NCI-H2171 (cell line): ENCODE results near the gene GSTA1.
"Not testable (repeated sequence)": the region's sequence is repeated elsewhere in the genome, so short reads cannot be mapped to it uniquely, and the experiment has no call there.

ENCODE experiments used
- DNase-seq: peaks from one replicate; lab custom pipeline; 2025; lab: John Stamatoyannopoulos, UW

GSTA1 gene

DNA sequence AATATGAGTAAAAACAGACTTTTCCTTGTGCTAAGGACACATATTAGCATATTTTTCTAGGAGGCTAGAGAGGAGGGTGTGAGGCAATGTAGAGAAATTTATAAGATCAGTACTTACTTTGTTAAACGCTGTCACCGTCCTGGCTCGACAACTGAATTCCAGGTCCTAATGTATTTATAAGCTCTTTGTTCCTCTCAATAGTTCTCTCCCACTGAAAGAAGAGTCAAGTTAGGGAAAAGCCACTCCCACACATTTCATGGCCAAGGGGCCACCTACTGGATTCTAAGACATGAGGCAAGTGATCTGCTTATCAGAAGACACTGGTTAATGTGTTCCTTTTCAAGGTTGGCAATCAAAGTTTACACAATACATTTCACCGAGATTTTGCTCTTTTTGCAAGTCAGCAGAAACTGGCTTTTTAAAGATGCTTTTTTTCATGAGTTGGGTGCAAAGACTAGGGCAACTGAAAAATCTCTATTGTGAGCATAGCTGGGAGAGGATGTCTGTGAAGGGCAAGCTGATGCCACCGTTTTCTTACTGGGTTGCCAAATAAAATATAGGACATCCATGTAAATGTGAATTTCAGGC lies at the start of gene GSTA1:
Gene GSTA1, minus strand, starts transcription at position 149 of the 588 bp plus-strand sequence. CDS start 4,549 bp downstream, outside the sequence.
- not testable (repeated sequence) for DNase-seq

DNA sequence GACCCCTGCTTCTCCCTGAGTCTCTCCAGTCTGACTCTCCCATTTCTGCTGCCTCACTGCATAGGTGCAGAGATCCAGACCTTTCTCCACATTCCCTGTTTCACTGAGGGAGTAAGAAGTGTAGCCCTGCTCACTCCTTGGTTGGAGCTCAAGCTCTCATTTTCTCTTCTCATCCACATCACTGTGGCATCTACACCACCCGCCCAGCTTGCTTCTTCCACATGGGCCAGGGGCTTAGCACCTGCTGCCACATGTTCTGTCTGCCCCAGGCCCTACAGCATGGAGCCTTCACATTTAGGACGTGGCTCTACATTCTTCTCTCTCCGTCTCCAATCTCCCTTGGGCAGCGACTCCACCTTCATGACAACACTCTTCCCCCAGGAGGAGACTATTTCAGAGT lies 45.5 kb upstream of the GSTA1 start:
- no peak for DNase-seq

DNA sequence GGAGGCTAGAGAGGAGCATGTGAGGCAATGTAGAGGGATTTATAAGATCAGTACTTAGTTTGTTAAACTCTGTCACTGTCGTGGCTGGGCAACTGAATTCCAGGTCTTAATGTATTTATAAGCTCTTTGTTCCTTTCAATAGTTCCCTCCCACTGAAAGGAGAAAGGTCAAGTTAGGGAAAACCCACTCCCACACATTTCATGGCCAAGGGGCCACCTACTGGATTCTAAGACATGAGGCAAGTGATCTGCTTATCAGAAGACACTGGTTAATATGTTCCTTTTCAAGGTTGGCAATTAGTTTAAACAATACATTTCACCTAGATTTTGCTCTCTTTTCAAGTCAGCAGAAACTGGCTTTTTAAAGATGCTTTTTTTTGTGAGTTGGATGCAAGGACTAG lies 42.4 kb upstream of the GSTA1 start:
- DNase-seq = no peak

DNA sequence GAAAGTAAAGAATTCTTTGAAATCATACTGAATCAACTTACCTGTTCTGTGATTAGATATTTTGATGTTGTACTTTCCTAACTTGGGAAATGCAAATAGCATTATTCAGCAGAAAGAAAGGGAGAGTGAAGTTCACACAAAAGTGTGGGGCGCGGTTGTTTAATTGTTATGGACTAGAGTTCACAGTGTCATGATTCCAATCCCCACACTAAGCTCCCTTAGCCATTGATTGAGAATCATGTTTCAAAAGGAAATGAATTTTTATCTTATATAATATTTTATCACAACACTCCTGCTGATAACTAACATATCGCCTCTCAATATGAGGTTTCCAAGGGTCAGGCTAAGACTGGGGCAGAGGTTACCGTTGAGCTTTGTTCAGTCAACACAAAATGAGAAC lies 40.0 kb upstream of the GSTA1 start:
- no peak for DNase-seq

DNA sequence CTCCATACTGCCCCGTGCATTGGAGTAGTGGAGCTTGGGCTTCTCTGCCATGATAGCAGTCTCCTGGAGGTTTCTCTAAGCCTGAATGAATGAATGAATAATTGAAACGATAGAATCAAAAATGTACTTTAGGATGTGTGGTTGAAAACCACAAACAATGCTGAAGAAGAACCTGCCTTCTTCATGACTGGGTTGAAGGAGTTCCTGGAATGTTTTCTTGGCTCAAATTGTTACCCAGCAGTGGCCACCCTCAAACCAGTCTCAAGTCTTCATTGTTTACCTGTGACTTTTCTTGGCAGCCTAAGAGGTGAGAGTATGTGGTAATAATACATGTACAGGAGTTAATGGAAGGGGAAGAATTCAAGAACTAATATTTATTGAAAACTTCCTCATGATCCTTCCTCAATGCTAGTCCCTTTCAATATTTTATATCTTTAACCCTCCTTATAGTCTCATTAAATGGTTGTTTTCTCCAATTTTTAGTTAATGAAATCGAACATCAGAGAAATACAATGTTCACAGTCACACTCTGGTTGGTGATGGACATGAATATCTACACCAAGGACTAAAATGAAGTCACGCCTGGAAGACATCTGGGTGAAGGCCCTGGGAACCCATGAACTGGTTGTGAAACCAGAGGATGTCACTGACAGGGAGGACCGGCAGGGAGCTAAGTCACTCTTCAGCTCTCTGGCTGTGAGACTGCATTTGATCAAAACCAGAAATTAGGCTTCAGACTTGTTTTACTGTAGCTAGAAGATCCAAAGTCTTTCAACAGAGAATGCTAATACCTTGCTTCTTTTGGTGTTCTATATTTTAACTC lies 37.4 kb upstream of the GSTA1 start, which contains the start of gene GSTA5:
Gene GSTA5, minus strand, starts transcription at position 51 of the 823 bp plus-strand sequence.
- no peak for DNase-seq

DNA sequence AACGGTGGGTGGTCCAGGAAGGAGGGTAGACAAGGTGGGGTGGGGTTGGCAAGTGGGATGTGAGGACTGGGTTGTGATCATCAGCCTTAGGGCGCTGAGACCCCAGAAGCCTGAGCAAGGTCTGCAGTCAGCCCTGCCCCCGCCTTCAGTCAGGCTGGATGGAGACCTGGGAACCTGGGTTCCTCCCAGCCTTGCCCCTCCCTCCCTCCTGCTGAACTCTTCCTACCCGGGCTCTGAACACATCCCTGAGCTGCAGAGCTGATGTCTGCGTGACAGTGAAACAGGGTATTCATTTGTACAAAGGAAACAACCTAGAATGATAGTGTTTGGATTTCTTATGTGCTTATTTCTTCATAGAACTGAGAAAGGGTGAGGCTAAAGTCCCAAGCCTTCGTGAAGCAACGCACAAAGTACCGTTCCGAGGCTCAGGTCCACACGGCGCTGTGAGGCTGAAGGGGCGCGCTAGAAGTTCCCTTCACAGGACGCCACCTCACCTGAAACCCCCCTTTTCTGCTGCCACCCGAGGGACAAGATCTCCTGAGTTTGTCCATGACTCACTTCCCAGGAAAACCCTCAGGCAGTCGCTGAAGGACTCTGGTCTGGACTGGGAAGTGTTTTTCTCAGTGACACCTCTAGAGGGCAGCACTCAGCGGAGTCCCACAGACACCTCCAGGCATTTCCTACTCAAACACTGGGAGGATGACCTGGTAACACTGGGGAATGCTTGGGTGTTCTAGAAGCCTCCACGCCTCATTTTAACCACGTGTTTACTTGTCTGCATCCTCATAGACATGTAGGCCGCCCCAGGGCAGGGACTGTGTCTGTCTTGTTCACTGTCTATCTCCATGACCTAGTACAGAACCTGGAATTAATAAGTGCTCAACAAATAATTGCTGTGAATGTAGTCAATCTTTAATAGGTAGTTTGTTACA lies 35.8 kb upstream of the GSTA1 start:
- peak; percentile 2 for DNase-seq

DNA sequence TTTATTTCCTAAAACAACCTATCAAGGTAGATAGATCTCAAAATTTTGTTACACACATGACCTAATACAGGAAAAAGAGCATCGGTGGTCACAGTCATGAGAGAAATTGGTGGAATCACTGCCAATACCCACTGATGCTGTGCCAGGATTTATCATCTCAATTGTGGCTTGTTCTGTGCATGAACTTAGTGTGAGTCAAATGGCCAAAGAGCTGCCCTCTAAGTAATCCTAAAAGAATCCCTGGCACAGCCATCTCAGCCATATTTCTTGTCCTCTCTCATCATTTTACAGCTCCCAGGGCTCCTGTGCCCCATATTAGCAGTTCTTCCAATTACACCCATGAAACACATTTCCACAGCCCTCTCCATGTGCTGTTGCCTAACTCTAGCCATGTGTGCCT lies 30.9 kb upstream of the GSTA1 start:
- DNase-seq = no peak

DNA sequence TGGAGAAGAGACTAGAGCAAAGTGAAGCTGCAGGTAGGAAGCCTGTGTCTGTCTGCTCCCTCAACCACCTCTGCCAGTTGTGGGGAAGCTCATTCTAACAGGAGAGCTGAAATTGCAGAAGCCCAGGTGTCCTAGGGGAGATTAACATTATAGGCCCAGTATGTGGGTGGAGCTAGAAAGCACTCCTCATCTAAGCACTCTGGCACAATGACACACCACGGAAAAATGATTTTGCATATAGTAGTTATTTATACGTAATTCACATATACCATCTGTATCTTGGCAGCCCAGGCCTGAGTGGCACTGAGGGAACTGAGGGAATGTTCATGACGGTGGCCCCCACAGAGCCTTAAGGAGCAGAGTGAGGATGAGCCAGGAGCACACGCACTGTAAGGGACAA lies 27.3 kb upstream of the GSTA1 start:
- DNase-seq = not testable (repeated sequence)

DNA sequence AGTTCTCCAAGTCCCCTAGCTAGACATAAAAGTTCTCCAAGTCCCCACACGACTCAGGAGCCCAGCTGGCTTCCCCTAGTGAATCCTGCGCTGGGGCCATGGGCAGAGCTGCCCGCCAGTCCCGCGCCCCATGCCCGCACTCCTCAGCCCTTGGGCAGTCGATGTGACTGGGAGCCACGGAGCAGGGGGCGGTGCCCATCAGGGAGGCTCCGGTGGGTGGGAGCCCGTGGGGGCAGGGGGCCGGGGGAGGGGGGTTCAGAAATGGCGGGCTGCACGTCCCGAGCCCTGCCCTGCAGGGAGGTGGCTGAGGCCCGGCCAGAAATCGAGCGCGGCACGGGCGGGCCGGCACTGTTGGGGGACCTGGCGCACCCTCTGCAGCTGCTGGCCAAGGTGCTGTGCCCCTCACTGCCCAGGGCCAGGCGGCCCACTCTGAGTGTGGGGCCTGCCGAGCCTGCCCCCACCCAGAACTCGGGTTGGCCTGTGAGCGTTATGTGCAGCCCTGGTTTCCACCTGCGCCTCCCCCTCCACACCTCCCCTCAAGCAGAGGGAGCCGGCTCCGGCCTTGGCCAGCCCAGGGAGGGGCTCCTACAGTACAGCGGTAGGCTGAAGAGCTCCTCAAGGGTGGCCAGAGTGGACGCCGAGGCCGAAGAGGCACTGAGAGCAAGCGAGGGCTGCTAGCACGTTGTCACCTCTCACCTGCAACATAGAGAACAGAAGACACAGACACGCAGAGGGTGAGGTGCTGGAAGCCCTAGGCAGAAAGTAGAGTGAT lies 25.6 kb upstream of the GSTA1 start:
- DNase-seq = no peak

DNA sequence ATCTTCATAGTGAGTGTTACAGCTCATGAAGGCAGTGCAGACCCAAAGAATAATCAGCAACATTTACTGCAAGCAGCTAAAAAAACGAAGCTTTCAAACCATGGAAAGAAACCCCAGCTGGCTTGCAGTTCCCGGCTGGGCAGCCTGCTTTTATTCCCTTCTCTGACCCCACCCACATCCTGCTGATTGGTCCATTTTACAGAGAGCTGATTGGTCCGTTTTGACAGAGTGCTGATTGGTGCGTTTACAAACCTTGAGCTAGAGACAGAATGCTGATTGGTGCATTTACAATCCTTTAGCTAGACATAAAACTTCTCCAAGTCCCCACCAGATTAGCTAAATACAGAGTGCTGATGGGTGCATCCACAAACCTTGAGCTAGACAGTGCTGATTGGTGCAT lies 25.0 kb upstream of the GSTA1 start:
- not testable (repeated sequence) for DNase-seq

DNA sequence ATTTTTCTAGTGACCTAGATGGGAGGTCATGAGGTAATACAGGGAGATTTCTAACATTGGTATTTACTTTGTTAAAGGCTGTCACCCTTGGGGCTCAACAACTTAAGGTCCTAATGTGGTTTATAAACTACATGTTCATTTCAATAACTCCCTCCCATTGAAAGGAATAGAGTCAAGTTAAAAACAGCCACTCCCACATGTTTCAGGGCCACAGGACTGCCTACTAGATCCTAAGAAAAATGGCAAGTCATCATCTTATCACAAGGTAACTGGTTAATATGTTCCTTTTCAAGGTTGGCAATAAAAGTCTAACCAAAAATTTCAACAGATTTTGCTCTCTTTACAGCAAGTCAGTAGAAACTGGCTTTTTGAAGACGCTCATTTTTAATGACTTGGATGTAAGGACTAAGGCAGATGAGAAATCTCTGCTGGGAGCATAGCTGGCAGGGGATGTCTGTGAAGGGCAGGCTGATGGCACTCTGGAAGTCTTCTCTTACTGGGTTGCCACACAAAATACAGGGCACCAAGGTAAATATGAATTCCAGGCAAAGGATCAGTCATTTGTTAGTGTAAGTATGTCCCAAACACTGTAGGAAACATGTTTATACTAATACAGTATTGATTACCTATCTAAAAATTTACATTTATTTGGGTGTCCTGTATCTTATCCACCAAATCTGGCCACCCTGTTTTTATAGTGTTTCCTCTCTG lies 23.6 kb upstream of the GSTA1 start:
- DNase-seq = not testable (repeated sequence)

DNA sequence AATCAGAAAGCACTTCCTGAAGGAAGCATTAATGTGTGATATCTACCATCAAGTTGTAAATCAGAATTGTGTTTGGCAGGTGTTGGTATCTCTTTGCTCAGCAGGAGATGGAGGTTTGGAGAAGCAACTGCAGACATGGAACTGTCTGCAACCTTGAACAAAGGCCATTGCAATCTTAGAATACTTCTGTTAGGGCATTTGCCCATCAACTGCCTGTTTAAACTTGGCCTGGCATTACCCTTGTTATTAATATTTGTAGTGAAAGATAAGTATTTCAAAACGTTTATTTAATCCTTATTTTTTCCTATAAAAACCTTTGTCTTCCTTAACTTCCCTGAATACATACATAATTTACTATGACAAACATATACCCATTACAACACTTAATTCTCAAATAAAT lies 22.9 kb upstream of the GSTA1 start:
- no peak for DNase-seq

DNA sequence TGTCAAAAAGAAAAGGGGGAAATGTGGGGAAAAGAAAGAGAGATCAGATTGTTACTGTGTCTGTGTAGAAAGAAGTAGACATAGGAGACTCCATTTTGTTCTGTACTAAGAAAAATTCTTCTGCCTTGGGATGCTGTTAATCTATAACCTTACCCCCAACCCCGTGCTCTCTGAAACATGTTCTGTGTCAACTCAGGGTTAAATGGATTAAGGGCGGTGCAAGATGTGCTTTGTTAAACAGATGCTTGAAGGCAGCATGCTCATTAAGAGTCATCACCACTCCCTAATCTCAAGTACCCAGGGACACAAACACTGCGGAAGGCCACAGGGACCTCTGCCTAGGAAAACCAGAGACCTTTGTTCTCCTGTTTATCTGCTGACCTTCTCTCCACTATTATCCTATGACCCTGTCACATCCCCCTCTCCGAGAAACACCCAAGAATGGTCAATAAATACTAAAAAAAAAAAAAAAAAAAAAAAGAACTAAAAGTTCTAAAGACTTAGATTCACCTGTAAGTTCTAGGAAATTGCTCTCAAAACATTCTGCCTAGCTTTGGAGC lies 22.4 kb upstream of the GSTA1 start:
- not testable (repeated sequence) for DNase-seq

DNA sequence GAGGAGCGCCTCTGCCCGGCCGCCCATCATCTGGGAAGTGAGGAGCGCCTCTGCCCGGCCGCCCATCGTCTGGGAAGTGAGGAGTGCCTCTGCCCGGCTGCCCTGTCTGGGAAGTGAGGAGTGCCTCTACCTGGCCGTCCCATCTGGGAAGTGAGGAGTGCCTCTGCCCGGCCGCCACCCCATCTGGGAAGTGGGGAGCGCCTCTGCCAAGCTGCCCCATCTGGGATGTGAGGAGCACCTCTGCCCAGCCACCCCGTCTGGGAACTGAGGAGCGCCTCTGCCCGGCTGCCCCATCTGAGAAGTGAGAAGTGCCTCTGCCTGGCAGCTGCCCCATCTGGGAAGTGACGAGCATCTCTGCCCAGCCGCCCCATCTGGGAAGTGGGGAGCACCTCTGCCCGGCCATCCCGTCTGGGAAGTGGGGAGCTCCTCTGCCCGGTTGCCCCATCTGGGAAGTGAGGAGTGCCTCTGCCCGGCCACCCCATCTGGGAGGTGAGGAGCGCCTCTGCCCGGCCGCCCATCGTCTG lies 21.7 kb upstream of the GSTA1 start:
- not testable (repeated sequence) for DNase-seq

DNA sequence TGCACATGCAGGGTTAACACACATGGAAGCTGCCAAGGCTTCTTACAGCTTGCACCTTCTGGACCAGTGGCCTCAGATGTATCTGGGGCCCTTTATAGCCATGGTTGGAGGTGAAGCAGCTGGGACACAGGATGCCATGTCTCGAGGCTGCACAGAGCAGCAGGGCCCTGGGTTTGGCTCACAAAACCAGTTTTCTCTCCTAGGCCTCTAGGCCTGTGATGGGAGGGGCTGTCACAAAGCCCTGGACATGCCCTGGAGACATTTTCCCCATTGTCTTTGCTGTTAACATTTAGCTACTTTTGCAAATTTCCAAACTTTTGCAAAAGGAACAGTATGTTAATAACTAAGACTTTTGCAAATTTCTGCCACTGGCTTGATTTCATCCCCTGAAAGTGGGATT lies 18.2 kb upstream of the GSTA1 start:
- DNase-seq = no peak

DNA sequence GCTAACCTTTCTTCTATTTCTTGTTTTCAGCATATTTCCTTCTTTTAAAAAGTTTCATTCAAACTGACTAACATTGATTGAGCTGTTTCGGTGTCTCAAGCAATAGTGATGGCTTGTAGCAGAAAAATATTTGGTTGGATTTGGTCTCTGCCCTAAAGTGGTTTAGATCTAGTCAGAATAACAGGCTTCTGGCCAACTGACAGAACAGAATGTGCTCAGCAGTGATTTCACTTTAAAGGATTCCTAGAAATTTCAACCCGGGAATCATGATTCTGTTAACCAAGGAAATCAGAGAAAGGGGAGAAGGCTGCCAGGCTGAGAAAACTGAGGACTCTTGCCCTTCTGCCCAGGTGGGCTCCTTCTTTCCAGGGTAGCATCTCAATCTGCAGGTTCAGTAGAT lies 16.6 kb upstream of the GSTA1 start:
- DNase-seq = no peak

DNA sequence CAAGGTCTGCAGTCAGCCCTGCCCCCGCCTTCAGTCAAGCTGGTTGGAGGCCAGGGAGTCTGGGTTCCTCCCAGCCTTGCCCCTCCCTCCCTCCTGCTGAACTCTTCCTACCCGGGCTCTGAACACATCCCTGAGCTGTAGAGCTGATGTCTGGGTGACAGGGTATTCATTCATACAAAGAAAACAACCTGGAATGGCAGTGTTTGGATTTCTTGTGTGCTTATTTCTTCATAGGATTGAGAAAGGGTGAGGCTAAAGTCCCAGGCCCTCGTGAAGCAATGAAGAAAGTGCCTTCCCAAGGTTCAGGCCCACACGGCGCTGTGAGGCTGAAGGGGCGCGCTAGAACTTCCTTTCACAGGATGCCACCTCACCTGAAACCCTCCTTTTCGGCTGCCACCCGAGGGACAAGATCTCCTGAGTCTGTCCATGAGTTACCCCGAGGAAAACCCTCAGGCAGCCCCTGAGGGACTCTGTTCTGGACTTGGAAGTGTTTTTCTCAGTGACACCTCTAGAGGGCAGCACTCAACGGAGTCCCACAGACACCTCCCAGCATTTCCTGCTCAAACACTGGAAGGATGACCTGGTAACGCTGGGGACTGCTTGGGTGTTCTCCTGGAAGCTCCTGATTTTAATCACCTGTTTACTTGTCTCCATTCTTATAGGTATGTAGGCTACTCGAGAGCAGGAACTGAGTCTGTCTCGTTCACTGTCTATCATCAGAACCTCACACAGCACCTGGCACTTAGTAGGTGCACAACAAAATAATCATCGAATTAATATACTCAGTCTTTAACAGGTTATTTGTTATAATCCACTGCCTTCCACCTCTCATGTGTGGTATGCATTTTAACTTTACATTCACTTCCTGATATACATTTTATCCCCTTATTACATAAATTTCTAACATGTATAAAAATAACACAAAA lies 11.8 kb upstream of the GSTA1 start:
- peak; percentile 1 for DNase-seq

DNA sequence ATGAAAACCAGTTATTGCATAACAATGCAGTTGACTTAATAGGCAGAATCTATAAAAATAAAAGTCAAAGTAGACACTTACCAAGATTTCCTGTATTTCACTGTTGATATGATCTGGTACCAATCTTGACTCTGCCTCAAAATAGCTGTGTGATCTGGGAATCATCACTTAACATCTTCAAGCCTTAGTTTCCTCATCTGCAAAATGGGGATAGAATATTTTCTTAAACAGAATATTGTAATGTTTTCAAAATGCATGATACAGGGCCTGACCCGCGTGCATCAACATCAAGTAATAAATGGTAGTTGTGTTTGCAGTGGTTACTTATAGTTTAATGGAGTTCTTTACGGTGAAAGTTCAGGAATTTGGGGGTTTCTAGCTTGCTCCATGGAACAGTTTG lies 10.9 kb upstream of the GSTA1 start:
- DNase-seq = not testable (repeated sequence)

DNA sequence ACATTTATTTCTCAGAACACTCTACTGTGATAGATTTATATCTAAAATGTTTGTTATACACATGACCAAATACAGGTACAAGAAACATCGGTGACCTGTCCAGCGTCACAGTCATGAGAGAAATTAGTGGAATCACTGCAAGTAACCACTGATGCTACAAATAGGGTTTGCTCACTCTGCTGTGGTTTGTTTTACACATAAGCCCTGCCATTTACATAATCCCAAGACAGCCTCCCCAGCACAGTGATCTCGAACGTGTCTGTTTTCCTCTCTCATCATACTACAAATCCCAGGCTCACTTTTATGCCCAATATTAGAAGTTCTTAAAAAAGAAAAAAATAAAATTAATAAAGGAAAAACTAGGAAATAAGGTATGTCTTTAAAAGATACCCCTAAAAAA lies 6.2 kb upstream of the GSTA1 start:
- DNase-seq = not testable (repeated sequence)
